ENCODE data around the gene TEN1. TPM values are rescaled to one million over a fixed set of nuclear protein-coding genes. Genes with fewer than 3 reads are reported as not detected.

TEN1 gene
- total and polyA plus RNA-seq, 2 donors (not counting 1 experiment from before 2014, with no cell fraction given), result 9.4 to 10.3 TPM

- H3K27me3 ChIP-seq (ENCODE audit: control insufficient read depth, insufficient read depth, low read length), result peaks cover 4% of the 10 kb centered on the region
- no peak overlapping the region for H2AFZ ChIP-seq (ENCODE audit: low read length)
- no peak overlapping the region for H3K4me3 ChIP-seq (replicated peaks in 1 of 4; ENCODE audit: control extremely low read depth in 1 of 4, insufficient read depth in 1 of 4, low read depth in 3 of 4, low read length in 4 of 4)
- no peaks in the 10 kb centered on the region for H4K20me1 ChIP-seq (ENCODE audit: control insufficient read depth, extremely low read depth, insufficient read depth, low read length)
- H3K79me2 ChIP-seq (ENCODE audit: control insufficient read depth, insufficient read depth, low read length), result no peaks in the 10 kb centered on the region
- TF ChIP-seq CTCF (conservative IDR thresholded peaks at IDR 0.05 in 1 of 2, IDR thresholded peaks at IDR 0.05 in 1 of 2; ENCODE audit: low read depth in 1 of 2, low read length in 2 of 2), result no peak
- TF ChIP-seq EZH2 (IDR thresholded peaks at IDR 0.05; ENCODE audit: low read length, missing control alignments), result no peak
- no peaks in the 10 kb centered on the region for H3K9me3 ChIP-seq (ENCODE audit: control insufficient read depth, insufficient read depth, low read depth, low read length)
- no peaks in the 10 kb centered on the region for H3K4me1 ChIP-seq (ENCODE audit: control insufficient read depth, extremely low read depth, insufficient read depth, low read length)
- H3K4me2 ChIP-seq (ENCODE audit: extremely low read depth, insufficient read depth, low read length), result no peak overlapping the region
- no peak for DNase-seq (ENCODE audit: low read depth in 2 of 2)
- H3K27ac ChIP-seq (ENCODE audit: insufficient read depth, low read length), result no peak overlapping the region
- no peak overlapping the region for H3K9ac ChIP-seq (ENCODE audit: insufficient read depth, low read length)
- no peaks in the 10 kb centered on the region for H3K36me3 ChIP-seq (ENCODE audit: control insufficient read depth, insufficient read depth, low read length)
Observed at GRCh38 chr17:76024353-76024752, 45.3 kb downstream of the TEN1 start.

GRCh38 chr17:76025294-76025693 is 46.3 kb downstream of the TEN1 start:
- Histone ChIP-seq H3K4me3 (replicated peaks in 1 of 4; ENCODE audit: control extremely low read depth in 1 of 4, insufficient read depth in 1 of 4, low read depth in 3 of 4, low read length in 4 of 4) (no peak overlapping the region), H3K36me3 (ENCODE audit: control insufficient read depth, insufficient read depth, low read length) (no peaks in the 10 kb centered on the region), H3K9me3 (ENCODE audit: control insufficient read depth, insufficient read depth, low read depth, low read length) (no peaks in the 10 kb centered on the region), H3K27me3 (ENCODE audit: control insufficient read depth, insufficient read depth, low read length) (peaks cover 4% of the 10 kb centered on the region), H3K4me2 (ENCODE audit: extremely low read depth, insufficient read depth, low read length) (no peak overlapping the region), H3K27ac (ENCODE audit: insufficient read depth, low read length) (no peak overlapping the region), H3K9ac (ENCODE audit: insufficient read depth, low read length) (no peak overlapping the region), H3K79me2 (ENCODE audit: control insufficient read depth, insufficient read depth, low read length) (no peaks in the 10 kb centered on the region), H3K4me1 (ENCODE audit: control insufficient read depth, extremely low read depth, insufficient read depth, low read length) (no peaks in the 10 kb centered on the region), H4K20me1 (ENCODE audit: control insufficient read depth, extremely low read depth, insufficient read depth, low read length) (no peaks in the 10 kb centered on the region), H2AFZ (ENCODE audit: low read length) (no peak overlapping the region)
- no peak for TF ChIP-seq CTCF (conservative IDR thresholded peaks at IDR 0.05 in 1 of 2, IDR thresholded peaks at IDR 0.05 in 1 of 2; ENCODE audit: low read depth in 1 of 2, low read length in 2 of 2)
- no peak for TF ChIP-seq EZH2 (IDR thresholded peaks at IDR 0.05; ENCODE audit: low read length, missing control alignments)
- no peak for DNase-seq (ENCODE audit: low read depth in 2 of 2)

- peaks cover 4% of the 10 kb centered on the region for H3K27me3 ChIP-seq (ENCODE audit: control insufficient read depth, insufficient read depth, low read length)
- no peak overlapping the region for H3K9ac ChIP-seq (ENCODE audit: insufficient read depth, low read length)
- TF ChIP-seq CTCF (conservative IDR thresholded peaks at IDR 0.05 in 1 of 2, IDR thresholded peaks at IDR 0.05 in 1 of 2; ENCODE audit: low read depth in 1 of 2, low read length in 2 of 2) (no peak), EZH2 (IDR thresholded peaks at IDR 0.05; ENCODE audit: low read length, missing control alignments) (no peak)
- no peak overlapping the region for H2AFZ ChIP-seq (ENCODE audit: low read length)
- no peaks in the 10 kb centered on the region for H3K9me3 ChIP-seq (ENCODE audit: control insufficient read depth, insufficient read depth, low read depth, low read length)
- no peaks in the 10 kb centered on the region for H3K79me2 ChIP-seq (ENCODE audit: control insufficient read depth, insufficient read depth, low read length)
- no peaks in the 10 kb centered on the region for H3K4me1 ChIP-seq (ENCODE audit: control insufficient read depth, extremely low read depth, insufficient read depth, low read length)
- H3K36me3 ChIP-seq (ENCODE audit: control insufficient read depth, insufficient read depth, low read length), result no peaks in the 10 kb centered on the region
- no peak overlapping the region for H3K4me2 ChIP-seq (ENCODE audit: extremely low read depth, insufficient read depth, low read length)
- H3K27ac ChIP-seq (ENCODE audit: insufficient read depth, low read length), result no peak overlapping the region
- H4K20me1 ChIP-seq (ENCODE audit: control insufficient read depth, extremely low read depth, insufficient read depth, low read length), result no peaks in the 10 kb centered on the region
- no peak overlapping the region for H3K4me3 ChIP-seq (replicated peaks in 1 of 4; ENCODE audit: control extremely low read depth in 1 of 4, insufficient read depth in 1 of 4, low read depth in 3 of 4, low read length in 4 of 4)
- no peak for DNase-seq (ENCODE audit: low read depth in 2 of 2)
Observed at GRCh38 chr17:76026714-76027158, 47.7 kb downstream of the TEN1 start.
